ENCODE measurements around the gene ATP2C2.

Gene ATP2C2

DNA sequence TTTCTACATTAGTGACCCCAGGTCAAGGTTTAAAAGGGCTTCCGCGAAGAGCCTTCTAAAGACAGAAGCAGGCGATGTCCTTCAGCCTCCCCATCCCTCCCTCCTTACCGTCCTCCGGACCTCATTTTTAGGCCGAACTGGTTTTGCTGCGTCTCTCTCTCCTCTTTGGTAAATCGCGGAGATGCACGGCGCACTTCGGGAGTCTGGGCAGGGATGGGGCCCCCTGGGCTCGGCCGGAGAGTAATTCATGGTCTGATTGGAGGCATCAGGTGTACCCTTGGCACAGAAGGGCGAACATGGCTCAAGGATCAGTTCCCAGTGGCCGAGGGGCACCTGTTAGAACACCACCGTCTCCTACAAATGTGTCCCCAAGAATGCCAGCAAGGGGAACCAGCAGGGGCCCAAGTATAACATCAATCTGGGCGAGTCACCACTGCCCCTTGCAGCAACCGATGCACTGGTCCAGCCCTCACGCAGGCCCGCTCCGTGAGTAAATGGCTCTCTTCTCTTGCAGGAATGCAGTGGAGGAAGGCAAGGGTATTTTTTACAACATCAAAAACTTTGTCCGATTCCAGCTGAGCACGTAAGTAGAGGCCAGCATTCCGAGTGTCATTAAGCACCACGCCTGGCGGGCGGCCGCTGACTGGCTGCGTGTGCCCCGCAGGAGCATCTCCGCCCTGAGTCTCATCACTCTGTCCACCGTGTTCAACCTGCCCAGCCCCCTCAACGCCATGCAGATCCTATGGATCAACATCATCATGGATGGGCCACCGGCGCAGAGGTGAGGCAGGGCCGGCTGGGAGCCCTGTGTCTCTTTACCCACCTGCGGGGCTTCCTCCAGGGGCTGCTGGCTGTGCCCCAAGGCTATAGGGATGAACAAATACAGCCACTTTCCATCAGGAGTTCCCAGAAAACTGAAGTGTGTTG lies 90.5 kb downstream of the ATP2C2 start:
- TF ChIP-seq GABPA (IDR thresholded peaks at IDR 0.05; ENCODE audit: low read depth) (no peak), POLR2AphosphoS5 (IDR thresholded peaks at IDR 0.05; ENCODE audit: low read depth) (no peak), REST (IDR thresholded peaks at IDR 0.05; ENCODE audit: insufficient replicate concordance, low read depth) (no peak), SPI1 (IDR thresholded peaks at IDR 0.05; ENCODE audit: borderline replicate concordance, low read depth) (no peak)
- TF ChIP-seq, protein P1, sequence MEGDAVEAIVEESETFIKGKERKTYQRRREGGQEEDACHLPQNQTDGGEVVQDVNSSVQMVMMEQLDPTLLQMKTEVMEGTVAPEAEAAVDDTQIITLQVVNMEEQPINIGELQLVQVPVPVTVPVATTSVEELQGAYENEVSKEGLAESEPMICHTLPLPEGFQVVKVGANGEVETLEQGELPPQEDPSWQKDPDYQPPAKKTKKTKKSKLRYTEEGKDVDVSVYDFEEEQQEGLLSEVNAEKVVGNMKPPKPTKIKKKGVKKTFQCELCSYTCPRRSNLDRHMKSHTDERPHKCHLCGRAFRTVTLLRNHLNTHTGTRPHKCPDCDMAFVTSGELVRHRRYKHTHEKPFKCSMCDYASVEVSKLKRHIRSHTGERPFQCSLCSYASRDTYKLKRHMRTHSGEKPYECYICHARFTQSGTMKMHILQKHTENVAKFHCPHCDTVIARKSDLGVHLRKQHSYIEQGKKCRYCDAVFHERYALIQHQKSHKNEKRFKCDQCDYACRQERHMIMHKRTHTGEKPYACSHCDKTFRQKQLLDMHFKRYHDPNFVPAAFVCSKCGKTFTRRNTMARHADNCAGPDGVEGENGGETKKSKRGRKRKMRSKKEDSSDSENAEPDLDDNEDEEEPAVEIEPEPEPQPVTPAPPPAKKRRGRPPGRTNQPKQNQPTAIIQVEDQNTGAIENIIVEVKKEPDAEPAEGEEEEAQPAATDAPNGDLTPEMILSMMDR (IDR thresholded peaks at IDR 0.05; ENCODE audit: insufficient read depth, low read length) = no peak
- no peaks in the 10 kb centered on the region for H3K27me3 ChIP-seq (ENCODE audit: insufficient read depth, poor library complexity, severe bottlenecking)
- DNase-seq (ENCODE audit: low read depth in 1 of 2, low spot score in 1 of 2) = no peak
- no peak overlapping the region for H3K4me3 ChIP-seq (replicated peaks; ENCODE audit: insufficient read depth, low read length)
- no peak overlapping the region for H3K27ac ChIP-seq (replicated peaks)

DNA sequence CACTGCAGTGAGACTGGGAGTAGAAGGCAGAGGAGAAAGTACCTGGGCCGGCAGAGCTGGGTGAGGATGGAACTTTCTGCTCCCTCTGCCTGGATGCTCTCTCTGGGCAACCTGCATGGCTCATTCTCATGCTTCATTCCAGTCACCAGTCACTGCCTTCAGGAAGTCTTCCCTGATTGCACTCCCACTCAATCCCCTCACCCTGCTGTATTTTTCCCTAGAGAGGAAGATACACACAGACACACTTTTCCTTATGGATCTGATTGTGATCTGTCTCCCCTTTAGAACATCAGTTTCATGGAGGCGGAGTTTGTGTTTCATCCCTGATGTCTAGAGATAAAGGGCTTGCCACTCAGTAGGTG lies 91.2 kb downstream of the ATP2C2 start:
- DNase-seq (ENCODE audit: low read depth in 1 of 2, low spot score in 1 of 2) = no peak
- H3K27me3 ChIP-seq (ENCODE audit: insufficient read depth, poor library complexity, severe bottlenecking) = no peaks in the 10 kb centered on the region
- no peak overlapping the region for H3K4me3 ChIP-seq (replicated peaks; ENCODE audit: insufficient read depth, low read length)
- no peak overlapping the region for H3K27ac ChIP-seq (replicated peaks)
- TF ChIP-seq, protein P1 (IDR thresholded peaks at IDR 0.05; ENCODE audit: insufficient read depth, low read length) = no peak
- TF ChIP-seq SPI1 (IDR thresholded peaks at IDR 0.05; ENCODE audit: borderline replicate concordance, low read depth) = no peak
- no peak for TF ChIP-seq POLR2AphosphoS5 (IDR thresholded peaks at IDR 0.05; ENCODE audit: low read depth)
- no peak for TF ChIP-seq GABPA (IDR thresholded peaks at IDR 0.05; ENCODE audit: low read depth)
- TF ChIP-seq REST (IDR thresholded peaks at IDR 0.05; ENCODE audit: insufficient replicate concordance, low read depth) = no peak

GRCh38 chr16:84459941-84460405 lies 91.6 kb downstream of the ATP2C2 start:
- DNase-seq (ENCODE audit: low read depth in 1 of 2, low spot score in 1 of 2) = no peak
- Histone ChIP-seq H3K27ac (replicated peaks) (no peak overlapping the region), H3K27me3 (ENCODE audit: insufficient read depth, poor library complexity, severe bottlenecking) (no peaks in the 10 kb centered on the region), H3K4me3 (replicated peaks; ENCODE audit: insufficient read depth, low read length) (no peak overlapping the region)
- TF ChIP-seq GABPA (IDR thresholded peaks at IDR 0.05; ENCODE audit: low read depth) (no peak), POLR2AphosphoS5 (IDR thresholded peaks at IDR 0.05; ENCODE audit: low read depth) (no peak), SPI1 (IDR thresholded peaks at IDR 0.05; ENCODE audit: borderline replicate concordance, low read depth) (no peak), REST (IDR thresholded peaks at IDR 0.05; ENCODE audit: insufficient replicate concordance, low read depth) (no peak)
- TF ChIP-seq, protein P1 (IDR thresholded peaks at IDR 0.05; ENCODE audit: insufficient read depth, low read length) = no peak

All from HL-60 (cell line).